Panc1 (cell line): ENCODE measurements around the gene STRIP1. TPM values are rescaled to one million over a fixed set of nuclear protein-coding genes. Genes with fewer than 3 reads are reported as not detected.

Experiments used
- ATAC-seq: fragments of 200-7000 bp; cut with Tn5 transposase; 2 replicates; pipeline ENCODE4 v1.9.1; 2020; ENCODE audit warnings: mild to moderate bottlenecking, moderate library complexity
- BruUV-seq: library from RNA; stranded (reverse); fragments of 400-500 nt; replicated peaks from 2 replicates; lab custom pipeline; 2021; lab: Mats Ljungman, UMichigan
- CTCF ChIA-PET: fragments of 300-600 bp; sonication (Branson Sonifier 250); formaldehyde crosslinking; loops from one replicate; lab custom pipeline; 2022; ENCODE audit warnings: antibody characterized with exemption; lab: Charles Lee
- POLR2A ChIA-PET: fragments of 300-600 bp; sonication (Branson Sonifier 250); formaldehyde crosslinking; loops from one replicate; lab custom pipeline; 2022; ENCODE audit warnings: antibody characterized with exemption; lab: Charles Lee
- DNase-seq: peaks from one replicate; pipeline ENCODE4 v3.0.0-alpha.2; 2010; ENCODE audit warnings: low read depth, low spot score
- H3K27ac ChIP-seq: 2 replicates; pipeline ENCODE4 v1.5.1; 2011; ENCODE audit warnings: mild to moderate bottlenecking, low read length, inconsistent platforms
- H3K27me3 ChIP-seq: fragments of 200-500 bp; sonication (Bioruptor generic); 2 replicates; pipeline ENCODE4 v1.6.0; 2014; ENCODE audit warnings: low read length, inconsistent platforms; ENCODE audit not compliant: control insufficient read depth, insufficient read depth
- H3K36me3 ChIP-seq: fragments of 200-500 bp; sonication (Bioruptor generic); 2 replicates; pipeline ENCODE4 v1.5.1; 2014; ENCODE audit warnings: inconsistent platforms, mild to moderate bottlenecking, low read length, moderate library complexity; ENCODE audit not compliant: control insufficient read depth, insufficient read depth
- H3K4me1 ChIP-seq: 2 replicates; pipeline ENCODE4 v1.5.1; 2011; ENCODE audit warnings: inconsistent platforms, mild to moderate bottlenecking, low read length, moderate library complexity; ENCODE audit not compliant: control insufficient read depth, insufficient read depth
- H3K4me3 ChIP-seq, 2 experiments: 2 replicates each; pipeline ENCODE4 v1.5.1; 2011 to 2012; ENCODE audit warnings: low read depth in 2 of 2, low read length in 2 of 2, mild to moderate bottlenecking in 2 of 2, inconsistent platforms in 1 of 2, moderate library complexity in 1 of 2
- H3K9me3 ChIP-seq: fragments of 200-500 bp; sonication (Bioruptor generic); 2 replicates; pipeline ENCODE4 v1.5.1; 2014; ENCODE audit warnings: low read depth, mild to moderate bottlenecking, inconsistent platforms, low read length, moderate library complexity; ENCODE audit not compliant: control insufficient read depth, insufficient read depth
- POLR2AphosphoS5 ChIP-seq: IDR thresholded peaks from 2 replicates; pipeline ENCODE4 v1.6.1; 2012; ENCODE audit warnings: mild to moderate bottlenecking, low read depth, low read length, moderate library complexity
- SIN3A ChIP-seq: IDR thresholded peaks from 2 replicates; pipeline ENCODE4 v1.6.1; 2012; ENCODE audit warnings: low read depth, mild to moderate bottlenecking, low read length, moderate library complexity, borderline replicate concordance; ENCODE audit not compliant: insufficient read depth
- TCF7L2 ChIP-seq: IDR thresholded peaks from 2 replicates; pipeline ENCODE4 v1.6.1; 2011; ENCODE audit warnings: mild to moderate bottlenecking, low read depth, low read length, inconsistent platforms
- in situ Hi-C: cut with HindIII; loops from 2 replicates; pipeline ENCODE4 v1.10.0; 2016; ENCODE audit warnings: low sequenced_read_pairs, low pct_unique_long_range_greater_than_20kb
- intact Hi-C: fragments of 100-400 bp; cut with micrococcal nuclease; formaldehyde crosslinking; loops from one replicate; pipeline ENCODE4 v1.10.0; 2022; ENCODE audit not compliant: unreplicated experiment
- total RNA-seq: library from RNA; stranded (reverse); gene quantifications from one replicate; pipeline ENCODE4 v1.2.1, GENCODE V29; 2021; ENCODE audit not compliant: unreplicated experiment
- TF ChIP-seq, protein P1 (sequence below): fragments of 450-650 bp; IDR thresholded peaks from 2 replicates; pipeline ENCODE4 v1.5.1; 2017; ENCODE audit warnings: mild to moderate bottlenecking
- TF ChIP-seq, protein P2 (sequence below), 2 experiments: IDR thresholded peaks; 2 replicates each; pipeline ENCODE4 v1.6.1; 2011 to 2012; ENCODE audit warnings: low read depth in 2 of 2, control low read depth in 1 of 2, low read length in 1 of 2, mild to moderate bottlenecking in 1 of 2, moderate library complexity in 1 of 2; ENCODE audit not compliant: insufficient read depth in 1 of 2

STRIP1 gene
- total RNA-seq, 1 experiment from 2014 or later = 26.1 TPM

DNA sequence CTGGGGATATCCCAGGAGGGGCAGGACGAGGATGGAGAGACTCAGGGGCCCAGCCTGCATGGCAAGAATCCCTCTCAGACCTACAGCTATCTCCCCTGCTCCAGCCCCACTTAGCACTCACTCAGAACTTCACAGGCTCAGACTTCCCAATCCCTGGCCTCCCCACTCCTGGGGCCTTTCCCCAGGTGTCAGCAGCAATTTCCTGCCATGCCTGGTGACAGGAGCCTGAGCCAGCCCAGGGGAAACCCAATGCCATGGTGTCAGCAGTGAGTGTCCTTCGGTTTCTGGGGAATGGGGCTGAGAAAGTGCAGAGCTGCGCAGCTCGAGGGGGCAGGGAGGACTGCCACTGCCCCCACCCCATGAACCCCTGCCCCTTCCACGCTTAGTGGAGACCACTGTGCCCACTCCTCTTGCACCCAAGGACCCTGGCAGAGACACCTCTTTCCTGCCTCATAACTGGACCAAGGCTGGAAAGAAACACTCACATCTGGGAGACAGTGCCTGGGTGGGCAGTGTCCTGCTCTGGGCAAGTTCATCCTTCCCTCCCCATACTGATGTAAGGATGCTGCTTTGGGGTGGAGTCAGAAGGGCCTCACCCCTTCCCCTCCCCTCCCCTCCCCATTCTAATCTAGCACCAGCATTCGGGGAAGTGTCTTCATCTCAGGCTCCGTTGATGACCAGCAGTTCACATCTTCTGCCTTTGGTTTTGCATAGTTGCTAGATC is 60.7 kb downstream of the STRIP1 start:
- ATAC-seq (no peak), DNase-seq (no peak)
- no peak overlapping the region for H3K27ac ChIP-seq
- no peaks in the 10 kb centered on the region for H3K4me1 ChIP-seq
- H3K4me3 ChIP-seq = no peak overlapping the region
- no peaks in the 10 kb centered on the region for H3K9me3 ChIP-seq
- no peaks in the 10 kb centered on the region for H3K27me3 ChIP-seq
- BruUV-seq = no TSS peak
- ChIA-PET POLR2A (no interaction called here), CTCF (no interaction called here)
- in situ Hi-C loops = no loop called here
- TF ChIP-seq POLR2AphosphoS5 (no peak), TCF7L2 (no peak), SIN3A (no peak)
- TF ChIP-seq, protein P1, sequence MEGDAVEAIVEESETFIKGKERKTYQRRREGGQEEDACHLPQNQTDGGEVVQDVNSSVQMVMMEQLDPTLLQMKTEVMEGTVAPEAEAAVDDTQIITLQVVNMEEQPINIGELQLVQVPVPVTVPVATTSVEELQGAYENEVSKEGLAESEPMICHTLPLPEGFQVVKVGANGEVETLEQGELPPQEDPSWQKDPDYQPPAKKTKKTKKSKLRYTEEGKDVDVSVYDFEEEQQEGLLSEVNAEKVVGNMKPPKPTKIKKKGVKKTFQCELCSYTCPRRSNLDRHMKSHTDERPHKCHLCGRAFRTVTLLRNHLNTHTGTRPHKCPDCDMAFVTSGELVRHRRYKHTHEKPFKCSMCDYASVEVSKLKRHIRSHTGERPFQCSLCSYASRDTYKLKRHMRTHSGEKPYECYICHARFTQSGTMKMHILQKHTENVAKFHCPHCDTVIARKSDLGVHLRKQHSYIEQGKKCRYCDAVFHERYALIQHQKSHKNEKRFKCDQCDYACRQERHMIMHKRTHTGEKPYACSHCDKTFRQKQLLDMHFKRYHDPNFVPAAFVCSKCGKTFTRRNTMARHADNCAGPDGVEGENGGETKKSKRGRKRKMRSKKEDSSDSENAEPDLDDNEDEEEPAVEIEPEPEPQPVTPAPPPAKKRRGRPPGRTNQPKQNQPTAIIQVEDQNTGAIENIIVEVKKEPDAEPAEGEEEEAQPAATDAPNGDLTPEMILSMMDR = no peak
- TF ChIP-seq, protein P2, sequence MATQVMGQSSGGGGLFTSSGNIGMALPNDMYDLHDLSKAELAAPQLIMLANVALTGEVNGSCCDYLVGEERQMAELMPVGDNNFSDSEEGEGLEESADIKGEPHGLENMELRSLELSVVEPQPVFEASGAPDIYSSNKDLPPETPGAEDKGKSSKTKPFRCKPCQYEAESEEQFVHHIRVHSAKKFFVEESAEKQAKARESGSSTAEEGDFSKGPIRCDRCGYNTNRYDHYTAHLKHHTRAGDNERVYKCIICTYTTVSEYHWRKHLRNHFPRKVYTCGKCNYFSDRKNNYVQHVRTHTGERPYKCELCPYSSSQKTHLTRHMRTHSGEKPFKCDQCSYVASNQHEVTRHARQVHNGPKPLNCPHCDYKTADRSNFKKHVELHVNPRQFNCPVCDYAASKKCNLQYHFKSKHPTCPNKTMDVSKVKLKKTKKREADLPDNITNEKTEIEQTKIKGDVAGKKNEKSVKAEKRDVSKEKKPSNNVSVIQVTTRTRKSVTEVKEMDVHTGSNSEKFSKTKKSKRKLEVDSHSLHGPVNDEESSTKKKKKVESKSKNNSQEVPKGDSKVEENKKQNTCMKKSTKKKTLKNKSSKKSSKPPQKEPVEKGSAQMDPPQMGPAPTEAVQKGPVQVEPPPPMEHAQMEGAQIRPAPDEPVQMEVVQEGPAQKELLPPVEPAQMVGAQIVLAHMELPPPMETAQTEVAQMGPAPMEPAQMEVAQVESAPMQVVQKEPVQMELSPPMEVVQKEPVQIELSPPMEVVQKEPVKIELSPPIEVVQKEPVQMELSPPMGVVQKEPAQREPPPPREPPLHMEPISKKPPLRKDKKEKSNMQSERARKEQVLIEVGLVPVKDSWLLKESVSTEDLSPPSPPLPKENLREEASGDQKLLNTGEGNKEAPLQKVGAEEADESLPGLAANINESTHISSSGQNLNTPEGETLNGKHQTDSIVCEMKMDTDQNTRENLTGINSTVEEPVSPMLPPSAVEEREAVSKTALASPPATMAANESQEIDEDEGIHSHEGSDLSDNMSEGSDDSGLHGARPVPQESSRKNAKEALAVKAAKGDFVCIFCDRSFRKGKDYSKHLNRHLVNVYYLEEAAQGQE (IDR thresholded peaks at IDR 0.05; ENCODE audit: insufficient read depth in 1 of 2, low read depth in 2 of 2, low read length in 1 of 2) = no peak
- H3K36me3 ChIP-seq = no peaks in the 10 kb centered on the region
- intact Hi-C loops = no loop called here

- DNase-seq = no peak
- Histone ChIP-seq H3K9me3 (no peaks in the 10 kb centered on the region), H3K4me3 (no peak overlapping the region), H3K27ac (no peak overlapping the region), H3K27me3 (no peaks in the 10 kb centered on the region), H3K4me1 (no peaks in the 10 kb centered on the region), H3K36me3 (no peaks in the 10 kb centered on the region)
- intact Hi-C loops (no loop called here), in situ Hi-C loops (no loop called here)
- CTCF ChIA-PET = interaction anchor here (0.7 to 2.7 kb wide), 2 partner anchors 10 to 22 kb away, joined by 3 to 7 read pairs; no protein-coding TSS in a partner anchor
- TF ChIP-seq, protein P1 = no peak
- TF ChIP-seq TCF7L2 (no peak), POLR2AphosphoS5 (no peak), SIN3A (no peak)
- TF ChIP-seq, protein P2 (IDR thresholded peaks at IDR 0.05; ENCODE audit: insufficient read depth in 1 of 2, low read depth in 2 of 2, low read length in 1 of 2) = no peak
- POLR2A ChIA-PET = no interaction called here
- no TSS peak for BruUV-seq
- ATAC-seq = no peak
These were observed 63.2 kb downstream of the STRIP1 start for GRCh38 chr1:110097507-110098221.
